ENCODE data around the gene FRMD7.

Gene FRMD7

DNA sequence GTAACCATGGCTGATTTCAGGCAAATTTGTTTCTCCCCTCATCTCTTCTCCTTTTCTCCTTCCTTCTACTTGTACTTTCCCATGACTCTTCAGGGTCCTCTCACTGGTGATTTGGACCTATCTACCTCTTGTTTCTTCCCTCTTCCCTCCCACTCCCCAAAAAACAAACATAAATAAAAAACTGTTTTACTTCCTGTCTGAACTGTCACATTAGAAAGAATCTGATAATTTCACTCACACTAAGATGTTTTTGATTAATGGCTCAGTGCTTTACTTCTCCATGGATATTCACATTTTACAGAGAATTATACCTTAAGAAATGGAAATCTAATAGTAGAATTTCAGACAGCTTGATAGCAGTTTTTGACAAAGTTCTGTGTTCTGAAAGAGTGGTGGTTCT, 97.6 kb downstream of the FRMD7 start:
- DNase-seq, result no peak
